ENCODE data around the gene NME3.

NME3 gene

DNA sequence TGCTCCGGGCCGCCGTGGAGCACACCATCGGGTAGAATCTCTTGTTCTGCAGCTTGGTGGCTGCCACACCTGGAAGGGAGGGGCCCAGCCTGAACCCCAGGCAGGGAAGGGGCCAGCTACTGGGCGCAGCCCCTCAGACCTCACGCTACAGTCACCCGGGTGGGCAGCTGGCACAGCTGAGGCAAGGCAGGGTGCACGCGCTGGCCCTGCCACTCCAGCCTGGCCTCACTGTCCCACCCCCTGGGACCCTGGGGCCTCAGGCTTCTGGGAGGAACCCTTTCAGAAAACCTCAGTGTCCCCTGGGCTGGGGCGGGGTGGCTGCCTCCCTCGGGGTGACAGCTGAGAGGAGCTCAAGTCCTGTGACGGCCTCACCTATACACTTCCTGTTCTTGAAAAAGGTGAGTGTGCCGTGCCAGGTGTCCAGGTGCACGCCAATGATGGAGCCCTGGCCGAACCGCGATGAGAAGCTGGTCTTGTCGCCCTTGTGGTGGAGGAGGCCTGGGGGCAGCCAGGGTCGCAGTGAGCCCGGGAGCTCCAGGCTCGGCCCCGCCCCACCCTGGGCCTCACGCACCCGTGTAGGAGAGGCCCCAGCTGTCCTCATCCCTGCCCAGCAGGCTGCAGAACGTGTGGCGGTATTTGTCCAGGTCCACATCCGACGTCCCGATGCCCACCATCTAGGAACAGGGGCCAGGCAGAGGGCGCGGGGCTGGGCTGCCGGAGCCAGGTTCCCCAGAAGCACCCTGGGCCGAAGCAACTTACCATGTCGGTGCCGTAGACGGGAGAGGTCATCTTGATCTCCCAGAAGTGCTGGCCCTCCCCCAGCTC lies 6.2 kb upstream of the NME3 start:
- TF ChIP-seq, protein P1, sequence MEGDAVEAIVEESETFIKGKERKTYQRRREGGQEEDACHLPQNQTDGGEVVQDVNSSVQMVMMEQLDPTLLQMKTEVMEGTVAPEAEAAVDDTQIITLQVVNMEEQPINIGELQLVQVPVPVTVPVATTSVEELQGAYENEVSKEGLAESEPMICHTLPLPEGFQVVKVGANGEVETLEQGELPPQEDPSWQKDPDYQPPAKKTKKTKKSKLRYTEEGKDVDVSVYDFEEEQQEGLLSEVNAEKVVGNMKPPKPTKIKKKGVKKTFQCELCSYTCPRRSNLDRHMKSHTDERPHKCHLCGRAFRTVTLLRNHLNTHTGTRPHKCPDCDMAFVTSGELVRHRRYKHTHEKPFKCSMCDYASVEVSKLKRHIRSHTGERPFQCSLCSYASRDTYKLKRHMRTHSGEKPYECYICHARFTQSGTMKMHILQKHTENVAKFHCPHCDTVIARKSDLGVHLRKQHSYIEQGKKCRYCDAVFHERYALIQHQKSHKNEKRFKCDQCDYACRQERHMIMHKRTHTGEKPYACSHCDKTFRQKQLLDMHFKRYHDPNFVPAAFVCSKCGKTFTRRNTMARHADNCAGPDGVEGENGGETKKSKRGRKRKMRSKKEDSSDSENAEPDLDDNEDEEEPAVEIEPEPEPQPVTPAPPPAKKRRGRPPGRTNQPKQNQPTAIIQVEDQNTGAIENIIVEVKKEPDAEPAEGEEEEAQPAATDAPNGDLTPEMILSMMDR (IDR thresholded peaks at IDR 0.05) = no peak

DNA sequence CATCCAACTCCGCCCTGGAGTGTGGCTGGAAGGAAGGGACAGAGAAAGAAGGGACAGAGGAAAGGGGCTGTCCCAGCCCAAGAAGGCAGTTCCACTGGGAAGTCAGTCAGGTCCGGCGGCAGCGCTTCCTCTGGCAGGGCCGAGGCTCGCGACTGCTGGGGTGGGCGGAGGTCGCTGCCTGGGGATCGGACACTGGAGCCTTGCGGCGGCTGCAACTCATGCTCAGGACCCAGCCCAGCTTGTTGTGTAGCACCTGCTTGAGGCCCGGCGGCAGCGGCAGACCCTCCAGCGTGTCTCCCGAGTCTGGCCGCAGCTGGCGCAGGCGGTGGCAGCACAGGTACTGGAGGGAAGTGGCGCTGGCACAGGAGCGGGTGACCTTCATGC lies 5.6 kb upstream of the NME3 start:
- TF ChIP-seq, protein P1 (IDR thresholded peaks at IDR 0.05) = no peak

DNA sequence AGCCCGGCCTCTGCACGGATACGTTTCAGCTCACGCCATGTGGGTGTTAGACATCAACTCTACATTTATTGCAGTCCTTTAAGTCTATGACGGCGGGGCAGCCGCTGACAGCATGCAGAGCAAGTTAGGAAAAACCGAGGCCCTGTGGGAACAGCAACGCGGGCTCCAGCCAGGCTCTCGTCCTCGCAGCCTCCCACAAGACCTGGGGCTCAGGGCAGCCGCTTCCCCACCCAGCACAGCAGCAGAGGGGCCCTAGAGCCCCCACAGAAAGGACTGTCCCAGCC lies 5.3 kb upstream of the NME3 start:
- TF ChIP-seq, protein P1 (IDR thresholded peaks at IDR 0.05) = no peak

DNA sequence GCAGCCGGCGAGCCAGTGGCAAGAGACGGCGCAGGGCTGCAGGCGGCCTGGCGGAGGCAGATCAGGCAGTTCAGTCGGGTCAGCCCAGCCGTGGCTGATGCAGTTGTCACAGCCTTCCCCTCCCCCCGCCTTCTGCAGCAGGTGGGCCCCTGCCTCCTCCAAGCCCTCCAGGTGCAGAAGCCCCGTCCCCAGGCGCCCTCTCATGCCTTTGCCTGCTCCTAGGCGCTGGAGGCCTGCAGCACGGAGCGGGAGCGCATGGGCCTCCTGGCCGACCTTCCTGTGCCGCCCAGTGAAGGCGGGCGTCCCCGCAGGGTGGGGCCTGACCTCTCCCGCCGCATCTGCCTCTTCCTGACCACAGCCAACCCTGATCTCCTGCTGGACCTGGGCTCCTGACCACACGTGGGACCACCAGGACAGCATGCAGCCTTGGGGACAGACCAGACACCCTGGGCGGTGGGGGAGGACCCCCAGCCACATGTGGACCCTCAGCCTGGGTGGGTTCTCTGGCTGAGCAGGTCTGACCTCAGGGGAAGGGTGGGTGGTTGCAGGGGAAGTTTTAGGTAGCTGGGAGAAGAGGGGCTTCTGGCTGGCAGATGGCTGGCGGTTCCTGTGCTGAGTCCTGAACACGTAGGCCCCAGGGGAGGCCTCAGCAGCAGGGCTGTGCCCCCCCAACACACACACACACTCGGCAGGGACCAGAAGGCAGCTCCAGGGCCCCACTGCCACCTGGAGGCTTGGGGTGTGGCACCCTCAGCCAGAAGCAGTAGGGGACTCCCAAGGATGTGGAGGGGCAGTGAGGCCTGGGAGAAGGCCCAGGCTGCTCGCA lies 4.7 kb upstream of the NME3 start:
- TF ChIP-seq, protein P1 (IDR thresholded peaks at IDR 0.05) = no peak

DNA sequence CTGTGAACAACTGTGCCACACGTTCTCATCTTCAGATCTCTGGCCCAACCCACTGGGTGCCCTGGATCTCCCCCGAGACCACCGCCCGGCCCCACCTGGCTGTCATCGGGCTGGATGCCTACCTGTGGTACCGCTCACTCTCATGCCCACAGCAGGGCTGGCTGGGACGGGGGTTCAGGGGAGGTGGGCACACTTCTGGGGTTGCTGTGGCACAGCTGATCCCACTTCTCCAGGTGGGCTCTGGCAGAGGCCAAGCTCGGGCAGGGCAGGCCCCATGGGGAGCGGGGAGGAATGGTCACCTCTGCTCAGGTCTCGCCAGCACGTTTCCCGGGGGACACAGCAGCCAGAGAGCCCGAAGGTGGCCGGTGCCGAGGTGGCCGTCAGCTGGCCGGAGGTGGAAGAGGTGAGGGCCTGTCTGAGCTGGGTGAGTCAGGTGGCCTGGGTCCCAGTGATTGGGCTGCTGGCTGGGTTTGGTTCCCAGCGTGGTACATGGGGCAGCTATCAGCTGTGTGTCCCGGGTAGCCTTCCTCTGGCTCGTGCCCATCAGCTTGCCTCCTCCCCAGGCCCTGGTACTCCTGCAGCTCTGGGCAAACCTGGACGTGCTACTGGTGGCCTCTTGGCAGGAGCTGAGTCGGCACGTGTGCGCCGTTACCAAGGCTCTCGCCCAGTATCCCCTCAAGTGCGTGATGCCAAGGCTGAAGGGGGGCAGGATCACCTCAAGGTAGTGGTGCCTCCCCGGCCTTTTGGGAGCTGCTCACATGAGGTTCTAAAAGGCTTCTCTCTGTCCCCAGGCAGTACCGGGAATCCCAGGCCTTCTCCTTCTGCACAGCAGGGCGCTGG lies 3.9 kb upstream of the NME3 start:
- TF ChIP-seq, protein P1 (IDR thresholded peaks at IDR 0.05) = no peak

DNA sequence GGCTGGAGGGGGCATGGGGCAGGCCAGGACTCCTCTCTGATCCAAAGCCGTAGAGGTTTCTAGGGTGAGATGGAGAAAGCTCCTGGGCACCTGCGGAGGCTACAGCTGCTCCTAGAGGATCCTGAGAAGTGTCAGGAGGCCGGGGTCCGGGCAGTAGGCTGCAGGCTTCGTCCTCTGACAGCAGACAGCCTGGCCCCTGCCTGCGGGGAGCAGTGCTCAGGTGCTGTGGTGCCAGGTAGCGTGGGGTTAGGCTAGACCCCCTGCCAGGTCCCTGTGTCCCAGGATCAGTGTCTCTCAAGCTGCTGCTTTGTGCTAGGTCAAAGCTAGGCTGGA lies 3.1 kb upstream of the NME3 start:
- TF ChIP-seq, protein P1 (IDR thresholded peaks at IDR 0.05) = no peak

DNA sequence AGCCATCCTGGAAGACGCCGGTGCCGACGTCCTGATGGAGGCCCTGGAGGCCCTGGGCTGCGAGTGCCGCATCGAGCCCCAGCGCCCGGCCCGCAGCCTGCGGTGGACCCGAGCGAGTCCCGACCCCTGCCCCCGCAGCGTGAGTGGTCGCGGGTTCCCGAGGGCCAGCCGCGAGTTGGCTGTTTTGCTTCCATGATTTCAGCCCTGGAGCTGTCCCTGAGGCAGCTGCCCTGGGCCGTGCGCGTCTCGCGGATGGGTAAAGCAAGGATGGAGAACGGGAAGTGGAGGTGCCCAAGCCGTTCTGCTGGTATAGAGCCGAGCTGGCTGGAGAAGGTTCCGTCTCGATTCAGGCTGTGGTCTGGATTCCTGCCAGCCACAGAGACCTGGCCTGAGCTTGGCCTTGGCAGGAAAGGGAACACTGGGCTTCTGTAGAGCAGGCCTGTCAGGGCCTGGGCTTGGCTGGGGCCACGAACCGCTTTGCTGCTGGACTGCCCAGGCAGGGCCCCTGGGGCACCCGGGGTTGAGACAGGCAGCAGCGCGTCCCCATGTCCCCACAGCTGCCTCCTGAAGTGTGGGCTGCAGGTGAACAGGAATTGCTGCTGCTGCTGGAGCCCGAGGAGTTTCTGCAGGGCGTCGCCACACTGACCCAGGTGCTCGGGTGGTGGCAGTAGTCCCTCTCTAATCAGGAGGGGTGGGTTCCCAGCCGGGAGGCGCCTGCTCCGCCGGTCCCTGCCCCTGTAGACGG lies 2.5 kb upstream of the NME3 start:
- TF ChIP-seq, protein P1 (IDR thresholded peaks at IDR 0.05) = peak; percentile 15; the same call in 1 of the 2 replicates
